GM21576 (cell line): ENCODE data around the gene PLA2G3.

Source experiments
- ATAC-seq: cut with Tn5 transposase; IDR thresholded peaks from one replicate; pipeline ENCODE4 v1.9.1; 2021; ENCODE audit warnings: mild to moderate bottlenecking, moderate library complexity; ENCODE audit not compliant: unreplicated experiment

The PLA2G3 gene

GRCh38 chr22:31148488-31148887, 8.2 kb upstream of the PLA2G3 start:
- ATAC-seq, result no peak

GRCh38 chr22:31144223-31144622, 3.9 kb upstream of the PLA2G3 start:
- no peak for ATAC-seq

GRCh38 chr22:31143537-31143936, 3.2 kb upstream of the PLA2G3 start:
- no peak for ATAC-seq

- ATAC-seq, result no peak
Measured at GRCh38 chr22:31143038-31143437, 2.7 kb upstream of the PLA2G3 start.

- ATAC-seq, result no peak
Measured at GRCh38 chr22:31142285-31142684, 2.0 kb upstream of the PLA2G3 start.

- ATAC-seq, result no peak
Measured at GRCh38 chr22:31141551-31141950, 1.2 kb upstream of the PLA2G3 start.

- ATAC-seq, result no peak
Measured at GRCh38 chr22:31140746-31141145, 438 bp upstream of the PLA2G3 start.

GRCh38 chr22:31139066-31139465, 1.2 kb downstream of the PLA2G3 start:
- no peak for ATAC-seq

GRCh38 chr22:31138126-31138525, 2.2 kb downstream of the PLA2G3 start:
- ATAC-seq, result no peak

GRCh38 chr22:31137721-31138120, 2.6 kb downstream of the PLA2G3 start:
- no peak for ATAC-seq

GRCh38 chr22:31136711-31137110, 3.6 kb downstream of the PLA2G3 start:
- ATAC-seq, result no peak

GRCh38 chr22:31136155-31136554, 4.2 kb downstream of the PLA2G3 start:
- no peak for ATAC-seq

GRCh38 chr22:31135706-31136105, 4.6 kb downstream of the PLA2G3 start:
- ATAC-seq, result no peak

GRCh38 chr22:31134688-31135087, 5.6 kb downstream of the PLA2G3 start:
- no peak for ATAC-seq

GRCh38 chr22:31133911-31134310, 6.4 kb downstream of the PLA2G3 start:
- ATAC-seq, result no peak

- no peak for ATAC-seq
Measured at GRCh38 chr22:31130873-31131272, 9.4 kb downstream of the PLA2G3 start.

GRCh38 chr22:31128156-31128555, 12.2 kb downstream of the PLA2G3 start:
- no peak for ATAC-seq

GRCh38 chr22:31127181-31127772, 13.0 kb downstream of the PLA2G3 start:
- ATAC-seq, result no peak

GRCh38 chr22:31126869-31127175, 13.5 kb downstream of the PLA2G3 start:
- no peak for ATAC-seq

- no peak for ATAC-seq
Measured at GRCh38 chr22:31126128-31126868, 14.0 kb downstream of the PLA2G3 start.

- ATAC-seq, result no peak
Measured at GRCh38 chr22:31125521-31126117, 14.7 kb downstream of the PLA2G3 start.

- ATAC-seq, result no peak
Measured at GRCh38 chr22:31124811-31125465, 15.4 kb downstream of the PLA2G3 start.
